ENCODE data around the gene CAMSAP1.

CAMSAP1 gene

DNA sequence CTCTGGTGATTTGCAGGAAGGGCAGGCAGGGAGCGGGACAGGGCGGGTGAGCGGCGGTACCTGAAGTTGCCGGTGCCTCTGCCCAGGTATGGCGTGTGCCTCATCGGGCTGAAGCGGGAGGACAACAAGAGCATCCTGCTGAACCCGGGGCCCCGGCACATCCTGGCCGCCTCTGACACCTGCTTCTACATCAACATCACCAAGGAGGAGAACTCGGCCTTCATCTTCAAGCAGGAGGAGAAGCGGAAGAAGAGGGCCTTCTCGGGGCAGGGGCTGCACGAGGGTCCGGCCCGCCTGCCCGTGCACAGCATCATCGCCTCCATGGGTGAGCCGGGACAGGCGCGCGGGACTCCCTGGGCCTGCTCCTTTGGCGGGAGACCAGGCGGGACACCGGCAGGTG is 136.6 kb downstream of the CAMSAP1 start:
- FAIRE-seq, result no peak

DNA sequence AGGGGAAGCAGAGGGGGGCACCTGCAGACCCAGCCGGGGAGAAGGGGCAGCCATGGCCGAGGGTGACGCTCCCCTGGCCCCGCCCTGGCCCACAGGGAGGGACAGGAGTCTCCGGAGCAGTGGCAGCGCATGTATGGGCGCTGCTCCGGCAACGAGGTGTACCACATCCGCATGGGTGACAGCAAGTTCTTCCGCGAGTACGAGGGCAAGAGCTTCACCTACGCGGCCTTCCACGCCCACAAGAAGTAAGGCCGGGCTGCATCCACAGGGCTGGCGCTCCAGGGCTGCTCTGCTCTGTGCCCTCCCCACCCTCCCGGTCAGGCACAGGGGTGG is 137.2 kb downstream of the CAMSAP1 start:
- no peak for FAIRE-seq

DNA sequence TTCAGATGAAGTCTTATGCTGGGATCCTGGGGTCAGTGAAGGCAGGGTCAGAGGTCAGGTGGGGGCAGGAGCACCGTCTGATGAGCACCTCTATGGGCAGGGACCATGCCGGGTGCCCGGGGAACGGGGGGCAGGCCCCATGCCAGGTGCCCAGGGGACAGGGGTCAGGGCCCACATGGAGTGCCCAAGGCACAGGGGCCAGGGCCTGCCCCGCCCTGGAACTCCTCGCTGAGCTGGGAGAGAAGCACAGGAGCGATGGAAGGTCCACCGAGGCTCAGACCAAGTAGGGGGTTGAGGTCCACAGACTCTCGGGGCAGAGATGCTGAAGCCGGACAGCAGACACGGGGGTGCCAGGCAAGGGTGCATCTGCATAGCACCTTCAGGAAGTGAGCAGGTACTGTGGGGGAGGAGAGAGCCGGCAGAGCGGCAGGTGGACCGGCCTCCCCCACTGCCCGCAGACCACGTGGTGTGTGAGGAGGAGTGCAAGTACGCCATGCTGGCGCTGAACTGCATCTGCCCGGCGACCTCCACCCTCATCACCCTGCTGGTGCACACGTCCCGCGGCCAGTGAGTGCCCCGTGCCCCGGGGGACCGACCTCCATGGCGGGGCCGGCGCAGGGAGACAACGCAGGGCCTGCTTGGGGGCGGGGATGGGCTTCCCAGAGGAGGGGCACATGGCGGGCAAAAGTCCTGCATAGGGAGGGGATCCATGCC is 137.7 kb downstream of the CAMSAP1 start:
- FAIRE-seq, result no peak

DNA sequence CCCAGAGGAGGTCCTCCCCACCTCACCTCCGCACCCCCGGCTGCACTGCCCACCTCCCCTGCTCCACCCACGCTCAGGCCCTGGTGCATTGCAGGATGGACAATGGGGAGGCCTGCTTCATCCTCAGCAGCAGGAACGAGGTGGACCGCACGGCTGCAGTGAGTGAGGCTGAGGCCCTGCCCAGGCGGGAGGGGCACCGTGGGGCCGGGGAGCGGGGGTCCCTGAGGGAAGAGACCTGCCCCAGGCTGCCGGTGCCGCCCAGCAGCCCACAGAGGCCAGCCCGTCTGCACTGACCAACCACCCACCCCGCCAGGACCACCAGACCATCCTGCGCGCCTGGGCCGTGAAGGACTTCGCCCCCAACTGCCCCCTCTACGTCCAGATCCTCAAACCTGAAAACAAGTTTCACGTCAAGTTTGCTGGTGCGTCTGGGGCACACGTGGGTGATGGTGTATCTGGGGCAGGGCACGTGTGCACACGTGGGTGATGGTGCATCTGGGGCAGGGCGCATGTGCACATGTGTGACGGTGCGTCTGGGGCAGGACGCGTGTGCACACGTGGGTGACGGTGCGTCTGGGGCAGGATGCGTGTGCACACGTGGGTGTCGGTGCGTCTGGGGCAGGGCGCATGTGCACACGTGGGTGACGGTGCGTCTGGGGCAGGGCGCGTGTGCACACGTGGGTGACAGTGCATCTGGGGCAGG is 138.7 kb downstream of the CAMSAP1 start:
- FAIRE-seq, result no peak

DNA sequence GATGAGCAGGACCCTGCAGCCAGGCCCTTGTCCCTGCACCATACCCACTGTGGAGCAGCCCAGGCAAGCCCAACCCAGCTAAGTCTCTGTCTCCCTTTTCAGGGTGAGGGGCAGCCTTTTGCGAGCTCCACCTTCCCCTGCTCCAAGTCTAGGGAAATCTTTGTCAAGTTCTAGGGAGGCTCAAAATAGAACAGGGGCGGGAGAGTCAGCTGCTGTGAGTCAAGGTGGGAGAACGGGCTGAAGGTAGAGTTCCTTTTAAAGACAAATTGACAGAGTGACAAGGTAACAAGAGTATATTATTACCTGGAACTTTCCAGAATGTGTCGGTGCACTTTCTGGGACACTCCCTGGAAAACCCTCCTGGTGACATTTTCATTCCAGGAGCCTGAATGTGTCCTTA is 140.6 kb downstream of the CAMSAP1 start:
- FAIRE-seq, result no peak

DNA sequence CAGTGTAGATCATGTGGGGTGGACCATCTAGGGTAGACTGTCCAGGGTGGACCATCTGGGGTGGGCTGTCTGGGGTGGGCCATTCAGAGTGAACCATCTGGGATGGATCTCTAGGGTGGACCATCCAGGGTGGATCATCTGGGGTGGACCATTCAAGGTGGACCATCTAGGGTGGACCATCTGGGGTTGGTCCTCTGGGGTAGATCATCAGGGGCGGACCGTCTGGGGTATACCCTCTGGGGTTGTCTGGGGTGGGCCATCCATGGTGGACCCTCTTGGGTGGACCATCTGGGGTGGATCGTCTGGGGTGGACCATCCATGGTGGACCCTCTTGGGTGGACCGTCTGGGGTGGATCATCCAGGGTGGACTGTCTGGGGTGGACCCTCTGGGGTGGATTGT is 141.1 kb downstream of the CAMSAP1 start:
- no peak for FAIRE-seq

DNA sequence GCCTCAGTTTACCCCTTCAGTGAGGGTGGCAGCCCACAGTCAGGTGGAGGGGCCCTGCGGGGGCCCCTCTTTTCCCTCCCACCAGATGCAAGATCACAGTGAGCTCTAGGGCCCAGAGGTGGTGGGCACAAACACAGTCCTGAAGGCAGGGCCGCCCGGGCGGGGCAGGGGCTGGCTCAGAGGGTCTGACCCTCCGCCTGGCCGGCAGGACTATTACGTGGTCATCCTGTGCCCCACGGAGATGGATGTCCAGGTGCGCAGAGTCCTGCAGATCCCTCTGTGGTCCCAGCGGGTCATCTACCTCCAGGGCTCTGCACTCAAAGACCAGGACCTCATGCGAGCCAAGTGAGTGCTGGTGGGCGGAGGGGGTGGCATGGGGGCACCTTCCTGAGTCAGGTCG is 141.9 kb downstream of the CAMSAP1 start:
- no peak for FAIRE-seq

DNA sequence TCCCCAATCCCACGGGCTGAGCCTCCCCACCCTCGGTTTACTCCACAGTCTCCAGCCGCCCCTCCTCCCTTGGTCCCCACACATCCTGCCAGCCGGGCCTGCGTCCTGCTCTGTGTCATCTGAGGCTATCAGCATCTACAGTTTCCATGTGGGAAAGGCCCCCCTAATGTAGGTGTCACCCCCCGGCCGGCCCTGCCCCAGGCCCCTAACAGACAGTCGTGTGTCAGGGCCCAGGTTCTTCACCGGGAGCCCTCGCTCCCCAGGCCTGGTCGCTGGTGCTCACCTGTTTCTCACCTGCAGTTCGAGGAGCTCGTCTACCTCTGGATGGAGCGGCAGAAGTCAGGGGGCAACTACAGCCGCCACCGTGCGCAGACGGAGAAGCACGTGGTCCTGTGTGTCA is 142.6 kb downstream of the CAMSAP1 start:
- no peak for FAIRE-seq

DNA sequence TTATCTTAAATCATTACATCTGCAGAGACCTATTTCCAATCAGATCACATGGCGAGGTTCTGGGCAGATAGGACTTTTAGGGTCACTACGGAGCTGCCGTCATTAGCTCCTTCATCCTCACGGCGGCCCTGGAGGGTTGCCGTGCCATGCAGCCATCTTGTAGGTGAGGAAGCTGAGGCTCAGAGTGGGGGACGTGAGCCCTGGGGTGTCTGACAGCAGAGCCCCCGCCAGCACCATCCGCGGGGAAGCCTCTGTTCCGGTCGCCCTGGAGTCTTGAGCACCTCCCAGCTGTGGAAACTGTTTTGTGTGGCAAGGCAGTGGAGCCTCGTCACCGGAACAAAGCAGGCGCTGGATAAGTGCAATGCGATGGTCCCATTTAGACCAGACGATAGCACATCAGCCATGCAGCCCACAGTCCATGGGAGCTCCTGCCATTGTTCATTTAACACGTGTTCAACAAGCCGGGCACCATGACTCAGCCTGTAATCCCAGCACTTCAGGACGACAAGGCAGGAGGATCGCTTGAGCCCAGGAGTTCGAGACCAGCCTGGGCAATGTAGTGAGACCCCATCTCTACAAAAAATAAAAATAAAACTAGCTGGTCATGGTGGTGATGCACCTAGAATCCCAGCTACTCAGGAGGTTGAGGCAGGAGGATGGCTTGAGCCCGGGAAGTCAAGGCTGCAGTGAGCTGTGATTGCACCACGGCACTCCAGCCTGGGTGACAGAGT is 143.5 kb downstream of the CAMSAP1 start:
- FAIRE-seq, result no peak

DNA sequence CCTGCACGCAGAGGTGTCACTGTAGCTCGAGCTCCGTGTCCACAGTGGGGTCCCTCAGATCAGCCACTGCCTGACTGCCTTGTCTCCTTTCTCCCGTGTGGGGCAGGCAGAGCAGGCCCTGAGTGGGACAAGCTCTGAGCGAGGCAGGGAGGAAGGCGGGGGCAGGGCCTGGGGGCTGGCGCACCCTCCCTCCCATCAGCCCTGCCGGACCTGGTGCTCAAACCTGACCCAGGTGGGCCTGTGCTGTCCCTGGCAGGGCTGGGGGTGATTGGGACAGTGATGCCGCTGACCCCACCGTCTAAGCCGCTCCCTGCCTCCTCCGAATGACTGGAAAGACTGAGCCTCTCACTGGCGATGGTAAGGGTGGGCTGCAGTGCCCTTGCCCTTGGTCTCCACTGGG is 144.4 kb downstream of the CAMSAP1 start:
- FAIRE-seq, result no peak

DNA sequence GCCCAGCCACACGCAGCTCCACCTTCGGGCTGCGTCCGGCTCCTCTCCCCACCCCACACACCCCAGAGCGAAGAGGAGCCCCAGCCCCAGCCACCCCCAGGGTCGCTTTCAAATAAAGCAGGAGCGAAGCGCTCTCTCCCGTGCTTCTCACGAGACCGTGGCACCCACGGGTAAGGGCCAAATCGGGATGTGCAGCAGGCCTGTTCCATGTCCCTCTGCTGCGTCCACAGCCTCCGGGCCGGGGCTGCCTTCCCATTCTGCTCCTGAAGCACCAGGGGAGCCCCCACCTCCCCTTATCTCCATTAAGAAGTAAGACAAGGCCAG is 145.5 kb downstream of the CAMSAP1 start:
- FAIRE-seq, result no peak

DNA sequence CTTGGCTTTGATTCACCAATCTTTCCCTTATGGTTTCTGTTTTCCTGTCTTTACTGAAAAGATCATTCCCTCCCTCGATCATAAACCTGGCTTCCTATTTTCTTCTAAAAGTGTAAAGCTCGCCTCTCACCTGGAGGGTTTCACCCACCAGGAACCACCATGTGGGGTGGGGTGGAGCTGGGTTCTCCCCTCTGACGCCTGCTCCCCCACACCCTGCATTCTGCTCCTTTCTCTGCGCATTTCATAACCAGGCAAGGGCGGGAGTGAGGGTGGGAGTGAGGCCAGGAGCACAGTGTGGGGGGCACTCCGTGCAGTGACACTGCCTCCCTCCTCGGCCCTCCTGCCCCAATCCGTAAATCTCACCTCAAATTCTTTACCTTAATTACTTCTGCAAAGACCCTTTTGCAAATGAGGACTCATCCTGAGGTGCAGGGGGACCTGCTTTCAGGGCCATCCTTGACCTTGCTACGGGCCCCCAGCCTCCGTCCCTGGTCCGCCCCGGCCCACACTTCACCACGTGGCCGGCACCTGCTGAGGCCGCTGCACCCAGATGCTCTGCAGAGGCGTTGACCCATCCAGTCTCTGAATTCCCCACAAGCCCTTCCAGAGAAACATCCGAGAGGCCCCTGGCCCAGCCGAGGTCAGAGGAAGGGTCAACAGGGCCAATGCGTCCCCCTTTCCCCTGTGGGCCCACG is 146.0 kb downstream of the CAMSAP1 start:
- no peak for FAIRE-seq

DNA sequence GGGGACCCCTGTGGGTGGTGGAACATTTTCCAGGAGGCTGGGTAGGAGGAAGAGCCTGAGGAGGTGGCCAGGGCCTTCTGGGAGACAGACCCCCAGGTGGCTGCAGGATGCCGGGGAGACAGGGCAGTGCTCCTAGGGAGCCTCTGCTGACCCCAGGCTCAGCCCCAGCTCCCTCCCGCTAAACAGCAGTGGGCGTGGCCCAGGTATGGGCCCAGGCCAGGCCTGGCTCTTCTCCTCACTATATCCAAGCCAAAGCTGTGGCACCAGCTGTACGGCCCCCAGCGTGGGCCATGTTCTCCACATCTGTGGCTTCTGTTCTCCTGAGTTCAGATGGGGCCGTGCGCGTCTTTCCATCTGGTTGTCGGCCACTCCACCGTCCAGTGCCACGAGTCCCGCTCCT is 146.9 kb downstream of the CAMSAP1 start:
- no peak for FAIRE-seq

DNA sequence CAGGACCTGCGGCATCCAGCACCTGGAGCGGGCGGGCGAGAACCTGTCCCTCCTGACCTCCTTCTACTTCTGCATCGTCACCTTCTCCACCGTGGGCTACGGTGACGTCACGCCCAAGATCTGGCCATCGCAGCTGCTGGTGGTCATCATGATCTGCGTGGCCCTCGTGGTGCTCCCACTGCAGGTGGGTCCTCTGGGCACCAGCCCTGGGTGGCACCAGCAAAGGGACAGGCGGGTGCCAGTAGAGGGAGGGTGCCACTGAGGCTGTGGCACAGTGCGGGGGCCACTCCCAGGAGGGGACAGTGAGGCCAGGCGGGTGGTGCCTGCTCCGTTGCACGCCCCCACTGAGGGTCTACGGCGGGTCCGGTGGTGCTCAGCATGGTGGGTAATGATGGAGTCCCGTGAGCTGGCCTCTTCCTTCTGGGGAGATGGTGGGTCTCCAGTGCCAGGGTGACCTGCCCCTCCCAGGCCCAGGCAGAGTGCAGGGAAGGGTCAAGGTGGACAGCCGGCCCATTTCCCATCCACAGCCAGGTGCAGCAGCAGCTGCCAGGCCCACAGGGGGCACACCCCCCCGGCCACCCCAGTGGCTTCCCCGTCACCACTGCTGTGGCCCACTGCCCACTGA is 147.6 kb downstream of the CAMSAP1 start:
- FAIRE-seq, result no peak

DNA sequence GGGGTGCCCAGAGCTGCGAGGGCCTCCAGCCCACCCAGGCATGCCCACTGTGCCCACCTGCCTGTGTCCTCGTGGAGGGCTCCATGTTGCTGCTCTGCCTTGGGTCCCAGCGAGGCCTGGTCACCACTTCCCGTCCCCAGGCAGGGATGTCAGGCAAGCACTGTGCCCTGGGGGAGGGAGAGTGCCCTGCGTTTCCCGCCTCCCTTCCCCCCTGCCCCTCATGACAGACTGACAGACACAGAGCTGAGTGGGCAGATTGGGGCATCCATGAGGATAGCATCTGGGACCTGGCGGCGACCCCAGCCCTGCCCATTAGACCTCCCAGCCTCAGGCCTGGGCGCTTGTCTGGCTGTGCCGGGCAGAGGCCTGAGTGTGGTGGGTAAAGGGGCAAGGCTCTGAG is 148.5 kb downstream of the CAMSAP1 start:
- FAIRE-seq, result no peak
